PFSK-1 (cell line): Measurements from ENCODE around the gene PPP2R2D.

Experiments used
- FOXP2 ChIP-seq: optimal IDR thresholded peaks from 2 replicates; pipeline ENCODE3; 2011; ENCODE audit warnings: borderline replicate concordance, control low read depth, inconsistent platforms; ENCODE audit not compliant: insufficient read depth; ENCODE audit errors: extremely low read length, extremely low read depth
- POLR2AphosphoS5 ChIP-seq: IDR thresholded peaks from 2 replicates; pipeline ENCODE4 v1.6.1; 2012; ENCODE audit warnings: low read depth, mild to moderate bottlenecking, control low read depth, low read length, moderate library complexity
- SIN3A ChIP-seq: IDR thresholded peaks from 2 replicates; pipeline ENCODE4 v1.6.1; 2012; ENCODE audit warnings: mild to moderate bottlenecking, low read length, moderate library complexity, borderline replicate concordance; ENCODE audit not compliant: insufficient read depth
- TAF1 ChIP-seq: IDR thresholded peaks from 2 replicates; pipeline ENCODE4 v1.6.1; 2012; ENCODE audit warnings: low read length, control low read depth, borderline replicate concordance; ENCODE audit not compliant: insufficient read depth
- TF ChIP-seq, protein P1 (sequence below), 2 experiments: IDR thresholded peaks; 2 replicates each; pipeline versions ENCODE4 v1.6.1 to v1.8.0; 2011 to 2012; ENCODE audit warnings: low read depth in 2 of 2, low read length in 2 of 2, control low read depth in 1 of 2, inconsistent platforms in 1 of 2, mild to moderate bottlenecking in 1 of 2, moderate library complexity in 1 of 2; ENCODE audit not compliant: insufficient read depth in 1 of 2

DNA sequence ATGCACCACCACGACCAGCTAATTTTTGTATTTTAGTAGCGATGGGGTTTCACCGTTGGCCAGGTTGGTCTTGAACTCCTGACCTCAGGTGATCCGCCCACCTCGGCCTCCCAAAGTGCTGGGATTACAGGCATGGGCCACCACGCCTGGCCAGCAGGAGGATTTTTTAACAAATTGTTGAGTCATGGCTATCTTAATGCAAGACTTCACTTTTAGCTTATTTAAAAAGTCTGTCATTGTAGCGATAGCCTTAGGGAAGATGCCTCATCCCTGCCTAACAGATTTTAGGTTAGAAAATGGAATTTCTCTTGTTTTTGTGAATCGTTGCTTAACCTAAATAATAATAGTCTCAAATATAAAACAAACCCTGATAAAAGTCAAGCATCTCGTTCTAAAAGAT is 35.5 kb downstream of the PPP2R2D start:
- TF ChIP-seq, protein P1, sequence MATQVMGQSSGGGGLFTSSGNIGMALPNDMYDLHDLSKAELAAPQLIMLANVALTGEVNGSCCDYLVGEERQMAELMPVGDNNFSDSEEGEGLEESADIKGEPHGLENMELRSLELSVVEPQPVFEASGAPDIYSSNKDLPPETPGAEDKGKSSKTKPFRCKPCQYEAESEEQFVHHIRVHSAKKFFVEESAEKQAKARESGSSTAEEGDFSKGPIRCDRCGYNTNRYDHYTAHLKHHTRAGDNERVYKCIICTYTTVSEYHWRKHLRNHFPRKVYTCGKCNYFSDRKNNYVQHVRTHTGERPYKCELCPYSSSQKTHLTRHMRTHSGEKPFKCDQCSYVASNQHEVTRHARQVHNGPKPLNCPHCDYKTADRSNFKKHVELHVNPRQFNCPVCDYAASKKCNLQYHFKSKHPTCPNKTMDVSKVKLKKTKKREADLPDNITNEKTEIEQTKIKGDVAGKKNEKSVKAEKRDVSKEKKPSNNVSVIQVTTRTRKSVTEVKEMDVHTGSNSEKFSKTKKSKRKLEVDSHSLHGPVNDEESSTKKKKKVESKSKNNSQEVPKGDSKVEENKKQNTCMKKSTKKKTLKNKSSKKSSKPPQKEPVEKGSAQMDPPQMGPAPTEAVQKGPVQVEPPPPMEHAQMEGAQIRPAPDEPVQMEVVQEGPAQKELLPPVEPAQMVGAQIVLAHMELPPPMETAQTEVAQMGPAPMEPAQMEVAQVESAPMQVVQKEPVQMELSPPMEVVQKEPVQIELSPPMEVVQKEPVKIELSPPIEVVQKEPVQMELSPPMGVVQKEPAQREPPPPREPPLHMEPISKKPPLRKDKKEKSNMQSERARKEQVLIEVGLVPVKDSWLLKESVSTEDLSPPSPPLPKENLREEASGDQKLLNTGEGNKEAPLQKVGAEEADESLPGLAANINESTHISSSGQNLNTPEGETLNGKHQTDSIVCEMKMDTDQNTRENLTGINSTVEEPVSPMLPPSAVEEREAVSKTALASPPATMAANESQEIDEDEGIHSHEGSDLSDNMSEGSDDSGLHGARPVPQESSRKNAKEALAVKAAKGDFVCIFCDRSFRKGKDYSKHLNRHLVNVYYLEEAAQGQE (IDR thresholded peaks at IDR 0.05; ENCODE audit: insufficient read depth in 1 of 2, low read depth in 2 of 2, low read length in 2 of 2): no peak
- TF ChIP-seq POLR2AphosphoS5 (no peak), SIN3A (no peak), TAF1 (no peak), FOXP2 (no peak)
